ENCODE results near the gene DGKB.
"Not testable (repeated sequence)": the region's sequence is repeated elsewhere in the genome, so short reads cannot be mapped to it uniquely, and the experiment has no call there.

DGKB gene

GRCh38 chr7:14288701-14289100 lies 613.9 kb downstream of the DGKB start:
- DNase-seq (ENCODE audit: low spot score) = no peak

GRCh38 chr7:14287398-14287797 lies 615.2 kb downstream of the DGKB start:
- DNase-seq (ENCODE audit: low spot score) = no peak

GRCh38 chr7:14286036-14286435 lies 616.5 kb downstream of the DGKB start:
- DNase-seq (ENCODE audit: low spot score) = no peak

GRCh38 chr7:14279065-14279871 lies 623.3 kb downstream of the DGKB start:
- not testable (repeated sequence) for DNase-seq (ENCODE audit: low spot score)

GRCh38 chr7:14275356-14275755 lies 627.2 kb downstream of the DGKB start:
- DNase-seq (ENCODE audit: low spot score) = no peak

GRCh38 chr7:14271441-14271840 lies 631.1 kb downstream of the DGKB start:
- no peak for DNase-seq (ENCODE audit: low spot score)

- no peak for DNase-seq (ENCODE audit: low spot score)
These were observed 632.5 kb downstream of the DGKB start for GRCh38 chr7:14270099-14270498.

- no peak for DNase-seq (ENCODE audit: low spot score)
These were observed 642.5 kb downstream of the DGKB start for GRCh38 chr7:14260011-14260410.

GRCh38 chr7:14258861-14259260 lies 643.7 kb downstream of the DGKB start:
- DNase-seq (ENCODE audit: low spot score) = no peak

GRCh38 chr7:14258441-14258840 lies 644.1 kb downstream of the DGKB start:
- no peak for DNase-seq (ENCODE audit: low spot score)

- no peak for DNase-seq (ENCODE audit: low spot score)
These were observed 650.1 kb downstream of the DGKB start for GRCh38 chr7:14252458-14252857.

GRCh38 chr7:14242175-14242574 lies 660.4 kb downstream of the DGKB start:
- no peak for DNase-seq (ENCODE audit: low spot score)

- DNase-seq (ENCODE audit: low spot score) = no peak
These were observed 665.7 kb downstream of the DGKB start for GRCh38 chr7:14236834-14237233.

GRCh38 chr7:14235056-14235455 lies 667.5 kb downstream of the DGKB start:
- DNase-seq (ENCODE audit: low spot score) = no peak

GRCh38 chr7:14233868-14234369 lies 668.6 kb downstream of the DGKB start:
- no peak for DNase-seq (ENCODE audit: low spot score)

- no peak for DNase-seq (ENCODE audit: low spot score)
These were observed 669.3 kb downstream of the DGKB start for GRCh38 chr7:14233076-14233867.

- no peak for DNase-seq (ENCODE audit: low spot score)
These were observed 673.5 kb downstream of the DGKB start for GRCh38 chr7:14229047-14229446.

GRCh38 chr7:14228341-14228740 lies 674.2 kb downstream of the DGKB start:
- DNase-seq (ENCODE audit: low spot score) = no peak

- no peak for DNase-seq (ENCODE audit: low spot score)
These were observed 676.4 kb downstream of the DGKB start for GRCh38 chr7:14226126-14226525.

- DNase-seq (ENCODE audit: low spot score) = no peak
These were observed 683.4 kb downstream of the DGKB start for GRCh38 chr7:14219125-14219524.

GRCh38 chr7:14218338-14218737 lies 684.2 kb downstream of the DGKB start:
- DNase-seq (ENCODE audit: low spot score) = no peak

GRCh38 chr7:14209896-14210484 lies 692.6 kb downstream of the DGKB start:
- no peak for DNase-seq (ENCODE audit: low spot score)

- no peak for DNase-seq (ENCODE audit: low spot score)
These were observed 694.8 kb downstream of the DGKB start for GRCh38 chr7:14207711-14208110.
